Measurements from ENCODE around the gene USP21.

DNA sequence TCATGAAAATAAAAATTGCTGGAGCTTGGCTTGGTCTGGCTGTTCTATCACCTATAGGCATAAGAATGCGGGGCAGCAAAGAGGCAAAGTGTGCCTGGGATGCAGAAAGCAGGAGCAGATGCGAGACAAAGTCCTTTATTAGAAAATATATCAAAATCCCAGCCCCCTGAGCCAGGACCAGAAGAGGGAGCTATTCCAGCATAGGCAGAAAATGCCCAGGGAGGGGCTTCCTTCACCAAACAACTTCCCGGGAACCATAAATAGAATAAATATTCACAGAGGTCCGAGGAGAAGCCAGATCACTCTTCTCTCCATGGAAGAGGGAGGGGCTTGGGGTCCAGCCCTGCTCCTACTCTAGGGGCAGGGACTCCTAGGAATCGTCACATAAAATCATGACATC is 11.9 kb downstream of the USP21 start:
- TF ChIP-seq, protein P1, sequence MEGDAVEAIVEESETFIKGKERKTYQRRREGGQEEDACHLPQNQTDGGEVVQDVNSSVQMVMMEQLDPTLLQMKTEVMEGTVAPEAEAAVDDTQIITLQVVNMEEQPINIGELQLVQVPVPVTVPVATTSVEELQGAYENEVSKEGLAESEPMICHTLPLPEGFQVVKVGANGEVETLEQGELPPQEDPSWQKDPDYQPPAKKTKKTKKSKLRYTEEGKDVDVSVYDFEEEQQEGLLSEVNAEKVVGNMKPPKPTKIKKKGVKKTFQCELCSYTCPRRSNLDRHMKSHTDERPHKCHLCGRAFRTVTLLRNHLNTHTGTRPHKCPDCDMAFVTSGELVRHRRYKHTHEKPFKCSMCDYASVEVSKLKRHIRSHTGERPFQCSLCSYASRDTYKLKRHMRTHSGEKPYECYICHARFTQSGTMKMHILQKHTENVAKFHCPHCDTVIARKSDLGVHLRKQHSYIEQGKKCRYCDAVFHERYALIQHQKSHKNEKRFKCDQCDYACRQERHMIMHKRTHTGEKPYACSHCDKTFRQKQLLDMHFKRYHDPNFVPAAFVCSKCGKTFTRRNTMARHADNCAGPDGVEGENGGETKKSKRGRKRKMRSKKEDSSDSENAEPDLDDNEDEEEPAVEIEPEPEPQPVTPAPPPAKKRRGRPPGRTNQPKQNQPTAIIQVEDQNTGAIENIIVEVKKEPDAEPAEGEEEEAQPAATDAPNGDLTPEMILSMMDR (IDR thresholded peaks at IDR 0.05) = no peak
- TF ChIP-seq POLR2A (IDR thresholded peaks at IDR 0.05) (no peak), EP300 (IDR thresholded peaks at IDR 0.05) (no peak), POLR2AphosphoS5 (IDR thresholded peaks at IDR 0.05) (no peak)
